Measurements from ENCODE around the gene TTLL3. TPM values are rescaled to one million over a fixed set of nuclear protein-coding genes. Genes with fewer than 3 reads are reported as not detected.

The TTLL3 gene
- total and polyA plus RNA-seq, 2 donors (not counting 3 experiments of a cell fraction or from before 2014, with no cell fraction given), result 43.5 to 65.2 TPM

DNA sequence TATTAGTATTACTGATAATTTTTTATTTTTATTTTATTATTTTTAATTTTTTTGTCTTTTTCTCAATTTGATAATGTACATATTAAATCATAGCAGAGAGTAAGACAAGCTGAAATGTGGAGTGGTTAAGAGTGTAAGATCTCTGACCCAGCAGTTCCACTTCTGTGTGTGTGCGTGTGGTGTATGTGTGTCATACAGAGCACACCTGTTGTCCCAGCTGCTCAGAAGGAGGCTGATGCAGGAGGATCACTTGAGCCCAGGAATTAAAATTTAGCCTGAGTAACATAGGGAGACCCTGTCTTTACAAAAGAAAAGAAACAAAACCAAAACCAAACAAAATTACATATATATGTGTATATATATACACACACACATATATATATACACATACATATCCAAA, 71.4 kb downstream of the TTLL3 start:
- Histone ChIP-seq H3K27me3 (ENCODE audit: control insufficient read depth in 2 of 2, insufficient read depth in 2 of 2, low read length in 2 of 2) (no peaks in the 10 kb centered on the region), H3K4me2 (ENCODE audit: insufficient read depth, low read length) (no peak overlapping the region), H3K27ac (ENCODE audit: insufficient read depth, low read depth, low read length) (no peak overlapping the region), H3K79me2 (ENCODE audit: control insufficient read depth, insufficient read depth, low read length) (no peaks in the 10 kb centered on the region), H3K9me3 (replicated peaks; ENCODE audit: control insufficient read depth, insufficient read depth, low read length) (no peaks in the 10 kb centered on the region), H3K4me1 (ENCODE audit: control insufficient read depth, extremely low read depth, insufficient read depth, low read length) (peaks cover 7% of the 10 kb centered on the region), H3K4me3 (replicated peaks in 1 of 3; ENCODE audit: insufficient read depth in 1 of 3, low read depth in 1 of 3, low read length in 3 of 3) (no peak overlapping the region), H3K36me3 (ENCODE audit: control insufficient read depth in 2 of 2, extremely low read depth in 1 of 2, insufficient read depth in 2 of 2, low read length in 2 of 2) (no peaks in the 10 kb centered on the region), H3K9me1 (replicated peaks; ENCODE audit: control insufficient read depth, extremely low read depth, insufficient read depth, low read length) (no peaks in the 10 kb centered on the region), H4K20me1 (replicated peaks; ENCODE audit: control insufficient read depth, extremely low read depth, insufficient read depth, low read length) (no peaks in the 10 kb centered on the region), H2AFZ (ENCODE audit: low read depth, low read length) (no peak overlapping the region), H3K9ac (replicated peaks; ENCODE audit: extremely low read depth, insufficient read depth, low read length) (no peak overlapping the region)
- intact Hi-C loops (cut with micrococcal nuclease), result no loop called here
- ChIA-PET CTCF (no interaction called here), POLR2A (interaction anchor here (0.8 kb wide), 1 partner anchor 399 kb away, joined by 5 read pairs; no protein-coding TSS in a partner anchor)
- dilution Hi-C loops (cut with MboI; ENCODE audit: extremely low pct_ligation_motif_present, low sequenced_read_pairs), result no loop called here
- FAIRE-seq (no peak), DNase-seq (ENCODE audit: low read depth, low spot score) (no peak)
- BruUV-seq (replicated peaks), result no TSS peak
- TF ChIP-seq POLR2A (IDR thresholded peaks at IDR 0.05; ENCODE audit: low read depth, low read length) (no peak), GATA2 (IDR thresholded peaks at IDR 0.05; ENCODE audit: insufficient read depth, insufficient read length, low read depth, low read length) (no peak), MYC (IDR thresholded peaks at IDR 0.05; ENCODE audit: low read depth, low read length) (no peak), FOS (IDR thresholded peaks at IDR 0.05; ENCODE audit: borderline replicate concordance, insufficient read depth, low read length) (no peak), MAX (IDR thresholded peaks at IDR 0.05; ENCODE audit: insufficient read depth, insufficient read length) (no peak), EZH2 (IDR thresholded peaks at IDR 0.05; ENCODE audit: borderline replicate concordance, low read depth, low read length, severe bottlenecking) (no peak), POLR2AphosphoS5 (IDR thresholded peaks at IDR 0.05; ENCODE audit: insufficient read depth, low read depth, low read length) (no peak), JUN (IDR thresholded peaks at IDR 0.05; ENCODE audit: borderline replicate concordance, insufficient read depth, insufficient read length, low read depth) (no peak)
- TF ChIP-seq, protein P1, sequence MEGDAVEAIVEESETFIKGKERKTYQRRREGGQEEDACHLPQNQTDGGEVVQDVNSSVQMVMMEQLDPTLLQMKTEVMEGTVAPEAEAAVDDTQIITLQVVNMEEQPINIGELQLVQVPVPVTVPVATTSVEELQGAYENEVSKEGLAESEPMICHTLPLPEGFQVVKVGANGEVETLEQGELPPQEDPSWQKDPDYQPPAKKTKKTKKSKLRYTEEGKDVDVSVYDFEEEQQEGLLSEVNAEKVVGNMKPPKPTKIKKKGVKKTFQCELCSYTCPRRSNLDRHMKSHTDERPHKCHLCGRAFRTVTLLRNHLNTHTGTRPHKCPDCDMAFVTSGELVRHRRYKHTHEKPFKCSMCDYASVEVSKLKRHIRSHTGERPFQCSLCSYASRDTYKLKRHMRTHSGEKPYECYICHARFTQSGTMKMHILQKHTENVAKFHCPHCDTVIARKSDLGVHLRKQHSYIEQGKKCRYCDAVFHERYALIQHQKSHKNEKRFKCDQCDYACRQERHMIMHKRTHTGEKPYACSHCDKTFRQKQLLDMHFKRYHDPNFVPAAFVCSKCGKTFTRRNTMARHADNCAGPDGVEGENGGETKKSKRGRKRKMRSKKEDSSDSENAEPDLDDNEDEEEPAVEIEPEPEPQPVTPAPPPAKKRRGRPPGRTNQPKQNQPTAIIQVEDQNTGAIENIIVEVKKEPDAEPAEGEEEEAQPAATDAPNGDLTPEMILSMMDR (IDR thresholded peaks at IDR 0.05; ENCODE audit: extremely low read depth in 1 of 2, insufficient read depth in 1 of 2, low read depth in 1 of 2, low read length in 2 of 2), result no peak

Measured in endothelial cell of umbilical vein (primary cell).